ENCODE results near the gene WDR46.

WDR46 gene

GRCh38 chr6:33313709-33314514 is 24.9 kb upstream of the WDR46 start, which contains the start of gene TAPBP:
TSS of gene TAPBP (minus strand) at chr6:33314078. CDS start at chr6:33314041, 37 bp downstream.
- DNase-seq: no peak

DNA sequence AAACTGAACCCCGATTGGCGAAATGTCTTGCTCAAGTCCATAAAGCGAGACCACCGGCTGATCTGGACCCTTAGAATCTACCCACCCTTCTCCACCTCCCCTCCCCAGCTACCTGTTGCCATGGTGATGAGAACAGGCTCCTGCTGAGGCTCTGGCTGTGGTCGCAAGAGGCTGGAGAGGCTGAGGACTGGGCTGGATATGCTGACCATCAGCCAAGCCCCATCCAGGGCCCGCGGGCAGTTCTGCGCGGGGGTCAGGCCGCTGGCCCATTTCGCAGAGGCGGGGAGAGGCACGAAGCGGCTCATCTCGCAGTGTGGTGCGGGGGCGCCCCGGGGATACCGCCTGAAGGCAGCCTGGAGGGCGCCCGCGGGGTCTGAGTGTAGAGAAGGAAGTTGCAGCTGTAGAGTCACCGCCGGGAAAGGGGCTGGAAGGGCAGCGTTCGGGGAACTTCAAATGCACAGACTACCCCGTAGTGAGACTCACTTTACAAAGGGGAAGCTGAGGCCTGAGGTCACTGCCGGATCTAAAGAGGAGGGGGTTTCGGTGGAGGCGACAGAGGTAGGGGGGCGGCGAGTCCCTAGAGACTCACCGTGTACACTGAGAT is 24.2 kb upstream of the WDR46 start:
- DNase-seq: no peak

DNA sequence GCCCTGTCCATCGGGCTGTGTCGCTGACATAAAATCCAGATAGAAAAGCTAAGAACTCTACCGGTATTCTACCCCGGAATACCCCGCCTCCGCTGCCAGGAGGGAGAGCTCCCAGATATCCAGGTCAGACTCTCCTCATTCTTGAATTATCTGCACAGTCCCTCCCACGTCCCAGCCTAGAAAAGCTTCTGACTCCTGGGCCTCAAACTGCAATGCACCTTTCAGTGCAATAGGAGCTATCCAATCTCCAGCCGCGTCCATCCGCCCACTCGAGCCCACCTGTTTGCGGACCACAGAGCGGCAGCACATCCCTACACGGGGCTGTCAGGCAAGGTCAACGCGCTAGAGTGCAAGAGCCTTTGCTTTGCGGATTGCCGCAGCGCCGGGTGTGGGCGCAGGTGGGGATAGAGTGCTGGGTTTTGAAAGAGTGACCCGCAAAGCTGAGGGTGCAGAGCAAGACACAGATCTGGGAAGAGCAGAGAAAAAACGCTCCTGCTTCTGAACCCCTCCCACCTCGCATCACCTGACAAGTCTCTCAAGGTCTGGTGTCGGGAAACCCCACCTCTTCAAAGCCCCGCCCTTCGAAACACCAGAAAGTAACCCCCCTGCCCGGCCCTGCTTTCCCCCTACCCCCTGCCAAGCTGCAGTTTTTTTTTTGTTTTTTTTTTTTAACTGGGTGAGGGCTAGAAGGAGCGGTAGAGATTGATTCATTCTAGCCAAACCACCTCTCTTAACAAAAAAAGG is 23.5 kb upstream of the WDR46 start:
- DNase-seq: no peak

DNA sequence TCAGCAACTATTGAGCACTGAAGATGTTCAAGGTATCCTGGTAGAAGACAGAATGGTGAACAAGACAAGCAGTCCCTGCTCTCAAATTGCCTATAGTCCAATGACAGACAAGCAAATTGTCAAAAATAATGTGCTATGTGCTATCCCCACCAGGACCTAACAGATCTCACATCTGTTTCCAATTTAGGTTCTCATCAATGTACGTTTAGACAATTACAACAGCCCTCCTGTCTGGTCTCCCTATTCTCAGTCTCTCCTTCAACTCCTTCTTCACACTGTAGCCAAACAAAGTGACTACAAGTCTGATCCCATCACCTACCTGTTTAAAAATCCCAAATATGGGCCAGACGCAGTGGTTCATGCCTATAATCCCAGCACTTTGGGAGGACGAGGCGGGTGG is 17.3 kb upstream of the WDR46 start:
- DNase-seq: no peak

DNA sequence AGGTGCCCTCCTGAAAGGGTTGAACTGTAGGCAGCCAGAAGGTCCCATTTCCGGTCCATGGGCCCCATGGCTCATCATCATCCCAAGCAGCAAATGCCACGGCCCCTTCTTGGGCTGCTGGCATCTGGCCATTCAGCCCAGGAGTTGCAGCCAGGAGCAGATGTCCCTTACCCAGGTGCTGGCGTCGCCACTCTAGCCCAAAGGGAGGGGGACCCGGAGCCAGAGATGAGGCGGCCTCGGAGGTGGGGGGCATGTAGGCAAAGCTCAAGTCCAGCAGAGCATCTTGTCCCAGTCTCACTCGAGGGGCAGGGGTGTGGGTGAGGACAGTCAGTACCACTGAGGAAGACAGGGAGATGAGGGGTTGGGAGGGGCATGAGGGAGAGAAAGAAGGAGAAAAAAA is 16.0 kb upstream of the WDR46 start:
- no peak for DNase-seq

DNA sequence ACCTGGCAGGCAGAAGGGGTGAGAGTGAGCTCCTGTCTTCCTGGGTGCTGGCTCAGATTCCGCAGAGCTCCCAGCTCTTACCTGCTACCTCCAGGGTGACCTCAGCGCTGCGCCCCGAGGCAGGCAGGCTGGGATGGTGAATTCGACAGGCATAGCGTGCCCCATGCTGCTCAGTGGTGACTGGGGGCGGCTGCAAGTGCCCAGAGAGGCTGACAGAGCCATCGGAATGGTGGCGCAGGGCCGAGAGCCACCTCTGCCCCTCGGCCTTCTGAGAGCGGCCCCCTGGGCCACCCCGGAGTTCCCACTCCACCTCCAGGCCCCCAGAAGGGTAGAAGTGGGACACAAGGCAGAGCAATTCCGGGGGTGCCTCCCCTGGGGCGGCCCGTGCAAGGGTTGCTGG is 15.2 kb upstream of the WDR46 start:
- no peak for DNase-seq

- no peak for DNase-seq
Measured at GRCh38 chr6:33301877-33302276, 12.8 kb upstream of the WDR46 start.

DNA sequence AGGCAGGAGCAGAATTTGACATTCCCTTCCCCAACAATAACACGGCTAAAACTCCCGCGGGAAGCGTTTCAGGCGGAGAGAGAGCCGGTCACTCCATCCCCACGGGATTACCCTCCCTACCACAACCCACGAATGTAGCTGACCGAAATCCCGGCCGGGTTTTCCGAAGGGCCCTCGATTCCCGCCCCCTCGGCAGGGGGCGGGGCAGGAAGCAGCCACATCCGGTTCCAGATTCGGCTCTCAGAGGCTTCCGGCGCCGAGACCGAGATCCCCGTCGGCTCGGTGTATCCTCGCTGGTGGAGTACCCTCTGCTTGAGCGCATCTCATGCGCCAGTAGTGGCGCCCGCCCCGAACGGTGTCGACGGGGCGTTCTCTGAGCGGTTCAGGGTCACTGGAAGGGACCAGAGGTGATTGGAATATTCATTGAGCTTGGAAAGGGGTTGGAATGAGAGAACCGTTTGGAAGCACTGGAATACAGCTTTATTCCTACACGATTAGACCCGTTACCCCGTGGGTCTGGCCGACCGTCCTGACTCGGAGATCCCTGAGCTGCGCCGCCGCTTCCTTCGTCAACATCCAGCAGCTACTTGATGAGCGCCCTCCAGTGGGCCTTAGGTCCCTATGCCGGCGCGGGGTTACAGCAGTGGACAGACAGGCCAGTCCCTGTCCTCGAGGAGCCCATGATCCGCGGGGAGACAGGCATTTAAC is 10.4 kb upstream of the WDR46 start:
- peak; percentile 45 for DNase-seq

DNA sequence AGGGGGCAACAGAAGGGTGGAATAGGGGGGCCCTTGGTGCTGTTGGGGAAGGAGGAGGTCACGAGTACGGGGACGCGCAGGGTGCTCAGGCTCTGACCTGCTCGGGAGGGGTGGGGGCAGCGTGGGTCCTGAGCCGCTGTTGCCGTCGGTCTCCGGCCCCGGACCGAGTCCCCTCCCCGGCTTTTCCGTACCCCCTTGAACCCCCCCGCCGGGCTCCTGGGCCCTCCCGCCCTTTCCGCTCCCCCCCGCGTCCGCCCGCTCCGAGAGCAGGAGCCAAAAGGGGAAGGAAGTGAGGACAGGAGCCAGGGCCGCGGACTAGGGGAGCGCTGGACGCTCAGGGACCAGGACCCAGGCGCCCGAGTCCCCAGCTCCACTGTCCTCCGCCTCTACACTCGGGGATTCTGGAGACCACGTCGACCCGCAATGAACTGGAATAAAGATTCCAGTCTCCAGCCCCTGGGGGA is 9.8 kb upstream of the WDR46 start, which contains the start of gene RGL2:
Gene RGL2 (minus strand): TSS at position 170 of the 464 bp plus-strand sequence. CDS start 332 bp downstream, outside the sequence.
- DNase-seq: no peak

DNA sequence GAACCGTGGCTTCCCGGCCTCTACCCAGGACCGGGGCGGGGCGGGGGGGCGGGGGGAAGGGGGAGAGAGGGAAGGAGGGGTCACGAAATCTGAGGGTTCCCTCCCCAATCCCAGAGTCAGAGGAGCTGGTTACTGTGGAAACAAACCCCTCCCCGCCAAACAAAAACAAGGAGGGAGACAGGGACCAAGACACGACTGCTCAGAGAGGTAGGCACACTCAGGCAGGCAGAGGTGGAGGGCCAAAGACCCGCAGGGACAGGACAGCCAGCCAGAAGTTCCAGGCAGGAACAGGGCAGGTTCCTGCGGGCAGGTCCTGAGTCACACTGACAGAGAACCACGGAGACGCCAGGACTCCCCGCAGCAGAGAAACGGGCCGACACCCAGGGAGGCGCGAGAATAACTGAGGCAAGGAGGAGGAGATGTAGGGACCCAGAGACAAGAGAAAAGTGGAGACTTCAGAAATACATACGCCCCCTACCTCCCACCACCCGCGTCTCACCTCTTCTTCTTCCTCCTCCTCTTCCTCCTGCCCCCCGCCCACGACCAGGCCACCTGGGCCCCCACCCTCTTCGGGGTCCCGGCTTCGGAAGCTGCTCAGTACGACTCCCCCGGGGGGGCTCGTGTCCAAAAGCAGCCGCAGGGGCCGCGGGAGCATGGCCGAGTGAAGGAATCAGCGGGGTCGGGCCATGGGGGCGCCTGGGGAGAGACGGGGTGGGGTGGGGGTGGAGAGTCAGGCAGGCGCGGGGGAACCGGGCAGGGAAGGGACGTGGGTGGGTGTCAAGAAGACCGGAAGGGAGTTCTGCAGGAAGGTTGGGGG is 9.1 kb upstream of the WDR46 start:
- no peak for DNase-seq

- DNase-seq: no peak
Measured at GRCh38 chr6:33297406-33297955, 8.4 kb upstream of the WDR46 start.

DNA sequence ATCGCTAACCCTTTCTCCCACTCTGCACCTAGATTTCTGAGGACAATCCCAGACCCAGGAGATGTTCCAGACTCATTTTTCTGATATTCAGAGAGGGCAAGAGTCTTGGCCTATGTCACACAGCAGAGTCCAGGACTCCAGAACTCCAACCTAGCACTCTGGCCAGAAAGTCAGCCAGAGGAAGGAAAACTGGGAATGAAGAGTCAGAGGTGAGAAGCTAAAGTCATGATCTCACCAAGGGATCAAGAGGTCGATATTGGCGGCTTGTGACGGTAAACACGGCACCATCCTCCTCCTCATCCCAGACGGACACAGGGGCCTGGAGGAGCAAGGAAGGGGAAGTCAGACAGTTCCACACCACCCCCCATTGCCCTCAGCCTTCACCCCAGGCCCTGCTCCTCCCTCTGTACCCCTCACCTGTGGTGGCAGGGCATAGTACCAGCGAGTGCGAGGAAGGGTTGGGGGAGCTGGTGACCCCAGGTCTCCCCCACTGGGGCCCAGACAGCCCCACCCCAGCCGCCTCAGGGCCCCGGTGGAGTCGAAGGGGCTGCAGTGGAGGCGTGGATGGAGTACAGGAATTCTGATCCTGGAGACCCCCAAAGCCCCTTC is 7.9 kb upstream of the WDR46 start:
- no peak for DNase-seq

- no peak for DNase-seq
Measured at GRCh38 chr6:33295621-33296369, 6.8 kb upstream of the WDR46 start.

DNA sequence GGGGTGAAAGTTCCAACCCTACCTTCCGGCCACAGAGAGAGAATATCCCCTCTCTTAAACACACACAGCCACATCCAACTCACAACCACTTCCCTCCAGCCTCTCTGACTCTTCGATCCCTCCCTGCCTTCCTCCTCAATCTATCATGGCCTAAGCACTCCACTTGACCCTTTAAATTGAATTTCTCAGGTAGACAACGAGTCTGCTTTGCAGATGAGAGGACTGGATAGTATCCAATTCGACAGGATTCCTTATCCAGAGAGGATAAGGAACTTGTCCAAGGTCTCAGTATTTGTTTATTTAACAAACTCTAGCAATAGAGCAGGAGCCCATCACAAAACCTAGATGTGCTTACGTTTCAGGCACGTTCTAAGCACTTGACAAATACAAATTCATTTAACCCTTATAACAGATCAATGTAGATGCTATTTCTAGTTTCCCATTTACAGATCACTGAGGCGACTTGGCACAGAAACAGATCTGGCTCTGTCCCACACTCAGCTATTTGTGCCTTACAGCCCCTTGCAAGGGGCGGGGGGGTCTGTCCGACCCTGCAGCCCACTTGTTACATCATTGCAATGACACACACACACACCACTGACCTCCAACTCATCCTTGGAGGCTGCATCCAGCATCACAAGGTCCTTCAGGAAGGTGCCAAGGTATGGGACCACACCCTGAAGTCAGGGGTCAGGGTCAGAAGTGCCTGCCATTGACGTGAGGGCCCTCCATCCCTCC is 5.2 kb upstream of the WDR46 start:
- no peak for DNase-seq

DNA sequence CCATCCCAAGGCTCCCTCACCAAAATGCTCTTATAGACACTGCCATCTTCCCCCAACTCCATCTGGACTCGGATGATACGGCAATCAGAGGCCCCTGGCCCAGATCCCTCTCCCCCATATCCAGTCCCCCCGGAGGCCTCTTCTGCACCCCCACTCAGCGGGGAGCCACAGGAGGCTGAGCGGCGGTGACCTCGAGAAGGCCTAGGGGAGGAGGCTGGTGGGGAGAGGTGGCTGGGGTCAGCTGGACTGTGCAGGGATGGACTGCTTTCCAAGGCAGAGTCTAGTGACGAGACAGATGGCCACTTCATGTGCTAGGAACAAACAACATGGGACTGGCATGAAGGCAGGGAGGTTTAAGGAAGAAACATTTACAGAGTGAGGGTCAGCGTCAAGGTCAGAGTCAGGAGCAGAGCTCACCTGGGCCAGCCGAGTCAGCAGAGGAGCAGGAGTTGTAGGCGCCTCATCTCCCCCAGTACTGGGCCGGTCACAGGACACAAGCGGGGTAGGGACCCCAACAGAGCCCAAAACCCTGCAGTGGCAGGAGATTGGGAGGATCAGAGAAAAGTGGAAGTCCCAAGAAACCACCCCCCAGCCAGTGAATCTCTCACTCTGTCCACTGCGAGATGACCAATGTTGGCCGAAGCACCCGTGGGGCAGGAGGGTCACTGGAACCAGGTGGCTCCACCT is 4.1 kb upstream of the WDR46 start:
- DNase-seq: no peak

- DNase-seq: no peak
Measured at GRCh38 chr6:33290459-33290858, 1.4 kb upstream of the WDR46 start.

- DNase-seq: no peak
Measured at GRCh38 chr6:33289784-33290315, 811 bp upstream of the WDR46 start.

GRCh38 chr6:33288141-33288920 is 708 bp downstream of the WDR46 start:
- DNase-seq: no peak

Measured in NCI-H2107 (cell line).